D721Med (cell line): ENCODE measurements around the gene SNX8.

Experiments
- DNase-seq: peaks from one replicate; pipeline ENCODE4 v3.0.0; 2011; ENCODE audit warnings: low spot score; ENCODE audit not compliant: insufficient read length
- FAIRE-seq: peaks from 2 replicates; lab custom pipeline; 2011; peaks lifted over from hg19 to GRCh38; lab: Jason Lieb, UNC
- CTCF ChIP-seq: IDR thresholded peaks from 2 replicates; pipeline ENCODE4 v1.5.1; 2012; ENCODE audit warnings: mild to moderate bottlenecking, control low read depth; ENCODE audit not compliant: insufficient read depth; ENCODE audit errors: missing control alignments

SNX8 gene

GRCh38 chr7:2287745-2288144 is 26.5 kb downstream of the SNX8 start:
- FAIRE-seq, result no peak
- no peak for TF ChIP-seq CTCF

GRCh38 chr7:2283074-2283473 is 31.2 kb downstream of the SNX8 start:
- no peak for TF ChIP-seq CTCF
- no peak for DNase-seq
- no peak for FAIRE-seq

More at GRCh38 chr7:2287745-2288144, 26.5 kb downstream of the SNX8 start:
- DNase-seq, result no peak

- no peak for DNase-seq
- no peak for TF ChIP-seq CTCF
Observed at GRCh38 chr7:2282185-2282751, 32.0 kb downstream of the SNX8 start.

GRCh38 chr7:2281541-2281940 is 32.7 kb downstream of the SNX8 start:
- DNase-seq (no peak), FAIRE-seq (no peak)
- TF ChIP-seq CTCF, result no peak

More at GRCh38 chr7:2282185-2282751, 32.0 kb downstream of the SNX8 start:
- FAIRE-seq, result no peak

- FAIRE-seq (no peak), DNase-seq (no peak)
- no peak for TF ChIP-seq CTCF
Observed at GRCh38 chr7:2280424-2280823, 33.8 kb downstream of the SNX8 start.

GRCh38 chr7:2279896-2280295 is 34.3 kb downstream of the SNX8 start:
- no peak for TF ChIP-seq CTCF
- FAIRE-seq (no peak), DNase-seq (no peak)

- no peak for DNase-seq
- no peak for FAIRE-seq
- TF ChIP-seq CTCF, result no peak
Observed at GRCh38 chr7:2278026-2278425, 36.2 kb downstream of the SNX8 start.
